GM12891 (cell line): ENCODE measurements around the gene RANBP17.
"Not testable (repeated sequence)": the region's sequence is repeated elsewhere in the genome, so short reads cannot be mapped to it uniquely, and the experiment has no call there.

ENCODE experiments used
- DNase-seq: peaks from one replicate; pipeline ENCODE4 v3.0.0; 2011; ENCODE audit warnings: low spot score; ENCODE audit not compliant: insufficient read length
- FAIRE-seq: peaks from 2 replicates; lab custom pipeline; 2011; peaks lifted over from hg19 to GRCh38; lab: Jason Lieb, UNC
- PAX5 ChIP-seq: IDR thresholded peaks from 2 replicates; pipeline ENCODE4 v1.6.1; 2011; ENCODE audit warnings: low read length, moderate library complexity, mild to moderate bottlenecking; ENCODE audit not compliant: insufficient read depth, severe bottlenecking
- POLR2A ChIP-seq: IDR thresholded peaks from 2 replicates; pipeline ENCODE4 v1.6.1; 2011; ENCODE audit warnings: low read depth, low read length, control low read depth
- POLR2AphosphoS5 ChIP-seq: IDR thresholded peaks from 2 replicates; pipeline ENCODE4 v1.6.1; 2011; ENCODE audit warnings: low read depth, low read length, control low read depth
- POU2F2 ChIP-seq: IDR thresholded peaks from 2 replicates; pipeline ENCODE4 v1.6.1; 2011; ENCODE audit warnings: low read depth, mild to moderate bottlenecking, control low read depth, low read length, moderate library complexity
- SPI1 ChIP-seq: IDR thresholded peaks from 2 replicates; pipeline ENCODE4 v1.6.1; 2011; ENCODE audit warnings: low read depth, low read length, control low read depth
- TAF1 ChIP-seq: IDR thresholded peaks from 2 replicates; pipeline ENCODE4 v1.6.1; 2011; ENCODE audit warnings: low read depth, low read length, control low read depth

Gene RANBP17

GRCh38 chr5:170886210-170886894, 24.5 kb downstream of the RANBP17 start:
- no peak for DNase-seq
- no peak for FAIRE-seq
- TF ChIP-seq SPI1 (no peak), POLR2AphosphoS5 (no peak), POLR2A (no peak), PAX5 (no peak), POU2F2 (no peak), TAF1 (no peak)

GRCh38 chr5:170892196-170892595, 30.4 kb downstream of the RANBP17 start:
- TF ChIP-seq POLR2A (no peak), POU2F2 (no peak), SPI1 (no peak), PAX5 (no peak), TAF1 (no peak), POLR2AphosphoS5 (no peak)
- no peak for DNase-seq
- no peak for FAIRE-seq

- DNase-seq (no peak), FAIRE-seq (no peak)
- TF ChIP-seq POLR2A (no peak), TAF1 (no peak), POU2F2 (no peak), POLR2AphosphoS5 (no peak), SPI1 (no peak), PAX5 (no peak)
These were observed 32.8 kb downstream of the RANBP17 start for GRCh38 chr5:170894665-170895064.

- FAIRE-seq = no peak
- no peak for DNase-seq
These were observed 35.0 kb downstream of the RANBP17 start for GRCh38 chr5:170896779-170897178.

GRCh38 chr5:170903075-170903474, 41.3 kb downstream of the RANBP17 start:
- TF ChIP-seq POU2F2 (no peak), PAX5 (no peak), POLR2AphosphoS5 (no peak), POLR2A (no peak), TAF1 (no peak), SPI1 (no peak)
- no peak for FAIRE-seq

More at GRCh38 chr5:170896779-170897178, 35.0 kb downstream of the RANBP17 start:
- TF ChIP-seq POLR2A (no peak), PAX5 (no peak), TAF1 (no peak), SPI1 (no peak), POU2F2 (no peak), POLR2AphosphoS5 (no peak)

GRCh38 chr5:170907758-170908157, 45.9 kb downstream of the RANBP17 start:
- DNase-seq (no peak), FAIRE-seq (no peak)
- TF ChIP-seq POLR2A = no peak
- TF ChIP-seq SPI1 = no peak
- no peak for TF ChIP-seq POLR2AphosphoS5
- no peak for TF ChIP-seq PAX5
- no peak for TF ChIP-seq TAF1
- no peak for TF ChIP-seq POU2F2

More at GRCh38 chr5:170903075-170903474, 41.3 kb downstream of the RANBP17 start:
- no peak for DNase-seq

- TF ChIP-seq POLR2AphosphoS5 (no peak), POLR2A (no peak), PAX5 (no peak)
- no peak for FAIRE-seq
- no peak for DNase-seq
These were observed 51.8 kb downstream of the RANBP17 start for GRCh38 chr5:170913573-170913972.

GRCh38 chr5:170917113-170917512, 55.3 kb downstream of the RANBP17 start:
- FAIRE-seq (no peak), DNase-seq (no peak)
- TF ChIP-seq POU2F2 = no peak

- no peak for FAIRE-seq
- DNase-seq = no peak
- no peak for TF ChIP-seq TAF1
- no peak for TF ChIP-seq PAX5
- no peak for TF ChIP-seq POU2F2
- TF ChIP-seq SPI1 = no peak
- TF ChIP-seq POLR2AphosphoS5 = no peak
- no peak for TF ChIP-seq POLR2A
These were observed 58.4 kb downstream of the RANBP17 start for GRCh38 chr5:170920196-170920595.

- DNase-seq, FAIRE-seq: not testable (repeated sequence)
These were observed 60.5 kb downstream of the RANBP17 start for GRCh38 chr5:170922331-170922730.

GRCh38 chr5:170923910-170924620, 62.2 kb downstream of the RANBP17 start:
- no peak for FAIRE-seq
- no peak for TF ChIP-seq SPI1
- no peak for DNase-seq

- DNase-seq, FAIRE-seq: not testable (repeated sequence)
These were observed 73.9 kb downstream of the RANBP17 start for GRCh38 chr5:170935534-170936218.
